Gastroesophageal sphincter (tissue), 4 donors: ENCODE measurements around the gene EFNB3. TPM values are rescaled to one million over a fixed set of nuclear protein-coding genes. Genes with fewer than 3 reads are reported as not detected.

Source experiments
- ATAC-seq: fragments of 150-250 bp; one replicate; pipeline ENCODE4 v1.9.1; 2016; ENCODE audit warnings: mild to moderate bottlenecking, moderate library complexity
- H3K27ac ChIP-seq, 4 donors: fragments of 200-600 bp; sonication (generic) in 3 of 4; 1 replicate in 3 of 4; 2 replicates in 1 of 4; pipeline ENCODE4 v1.5.1; 2016 to 2019
- H3K27me3 ChIP-seq: fragments of 200-600 bp; sonication (generic); one replicate; pipeline ENCODE4 v1.5.1; 2019
- H3K36me3 ChIP-seq, 2 donors: fragments of 200-600 bp; sonication (generic); one replicate each; pipeline ENCODE4 v1.5.1; 2019; ENCODE audit warnings: control low read depth in 1 of 2
- H3K4me1 ChIP-seq, 3 donors: fragments of 200-600 bp; sonication (generic); 1 replicate in 2 of 3; 2 replicates in 1 of 3; pipeline ENCODE4 v1.5.1; 2016 to 2019; ENCODE audit warnings: control low read depth in 2 of 3
- H3K4me3 ChIP-seq, 2 donors: fragments of 200-600 bp; sonication (generic); one replicate each; pipeline ENCODE4 v1.5.1; 2019; ENCODE audit warnings: mild to moderate bottlenecking in 1 of 2, moderate library complexity in 1 of 2
- H3K9me3 ChIP-seq, 3 donors: fragments of 200-600 bp; sonication (generic); one replicate each; pipeline ENCODE4 v1.5.1; 2017 to 2019; ENCODE audit warnings: control low read depth in 2 of 3
- CTCF ChIP-seq, 4 experiments: fragments of 200-600 bp in 2 of 4; fragments of 450-650 bp in 2 of 4; sonication (generic) in 1 of 4; IDR thresholded peaks; one replicate each; pipeline ENCODE4 v1.5.1; 2017 to 2019; ENCODE audit warnings: antibody characterized with exemption in 4 of 4, mild to moderate bottlenecking in 2 of 4, moderate library complexity in 2 of 4
- EP300 ChIP-seq: sonication (generic); formaldehyde crosslinking; IDR thresholded peaks from one replicate; pipeline ENCODE4 v1.6.1; 2017; ENCODE audit warnings: antibody characterized with exemption, mild to moderate bottlenecking
- POLR2A ChIP-seq, 2 donors: fragments of 450-650 bp; IDR thresholded peaks; one replicate each; pipeline ENCODE4 v1.6.1; 2017; ENCODE audit warnings: antibody characterized with exemption in 2 of 2, mild to moderate bottlenecking in 2 of 2, moderate library complexity in 1 of 2
- POLR2AphosphoS5 ChIP-seq: sonication (generic); formaldehyde crosslinking; IDR thresholded peaks from one replicate; pipeline ENCODE4 v1.6.1; 2017; ENCODE audit warnings: antibody characterized with exemption
- WGBS, 2 donors: methylation state at CpG; one replicate each; pipeline ENCODE4 v1.1.5; 2018; ENCODE audit warnings: low coverage in 1 of 2; 5-methylcytosine and 5-hydroxymethylcytosine counted together
- total RNA-seq, 4 donors: library from RNA; depleted of rRNA; stranded (reverse); fragments of >200 nt; gene quantifications; one replicate each; pipeline ENCODE4 v1.1.0, GENCODE V29; 2016

EFNB3 gene
- total RNA-seq, 4 donors from 2014 or later = 0.27 to 0.52 TPM; not detected in 2

- TF ChIP-seq POLR2AphosphoS5 = no peak
- TF ChIP-seq EP300 = no peak
- TF ChIP-seq CTCF (IDR thresholded peaks at IDR 0.05) = no peak
- TF ChIP-seq POLR2A (IDR thresholded peaks at IDR 0.05) = no peak
- Histone ChIP-seq H3K27me3 (peaks cover 24% of the 10 kb centered on the region), H3K9me3 (no peaks in the 10 kb centered on the region), H3K4me1 (peaks cover 0 to 7% (median 0%) of the 10 kb centered on the region in 3 donors), H3K36me3 (no peaks in the 10 kb centered on the region), H3K4me3 (no peak overlapping the region), H3K27ac (no peak overlapping the region)
- no peak for ATAC-seq
- 20 to 61% methylated on average over 1 to 6 of the region's 7 CpGs for WGBS, 2 donors
Measured at GRCh38 chr17:7745748-7746470, 40.9 kb downstream of the EFNB3 start.

- Histone ChIP-seq H3K4me3 (no peak overlapping the region), H3K27ac (peak overlapping the region in 2 of 4 donors; percentile 12 to 17), H3K9me3 (no peaks in the 10 kb centered on the region), H3K36me3 (no peaks in the 10 kb centered on the region), H3K4me1 (peaks cover 0 to 7% (median 0%) of the 10 kb centered on the region in 3 donors), H3K27me3 (peaks cover 11% of the 10 kb centered on the region)
- 39 to 61% methylated on average over 4 of the region's 4 CpGs for WGBS, 2 donors
- TF ChIP-seq CTCF (IDR thresholded peaks at IDR 0.05) (no peak), EP300 (no peak), POLR2AphosphoS5 (no peak), POLR2A (IDR thresholded peaks at IDR 0.05) (no peak)
- ATAC-seq = no peak
Measured at GRCh38 chr17:7747635-7748071, 42.7 kb downstream of the EFNB3 start.

GRCh38 chr17:7748076-7748775, 43.2 kb downstream of the EFNB3 start:
- H3K9me3 ChIP-seq = no peaks in the 10 kb centered on the region
- no peaks in the 10 kb centered on the region for H3K36me3 ChIP-seq
- 45 to 68% methylated on average over 5 to 10 of the region's 10 CpGs for WGBS, 2 donors
- no peak for TF ChIP-seq POLR2AphosphoS5
- no peak for TF ChIP-seq EP300
- no peak for TF ChIP-seq CTCF (IDR thresholded peaks at IDR 0.05)
- TF ChIP-seq POLR2A (IDR thresholded peaks at IDR 0.05) = no peak
- peak overlapping the region in 2 of 4 donors; percentile 12 to 17 for H3K27ac ChIP-seq
- no peak overlapping the region for H3K4me3 ChIP-seq
- H3K27me3 ChIP-seq = peaks cover 11% of the 10 kb centered on the region
- peaks cover 0 to 7% (median 0%) of the 10 kb centered on the region in 3 donors for H3K4me1 ChIP-seq
- no peak for ATAC-seq

- no peak overlapping the region for H3K4me3 ChIP-seq
- WGBS, 2 donors = 24 to 67% methylated on average over 3 to 4 of the region's 4 CpGs
- H3K9me3 ChIP-seq = no peaks in the 10 kb centered on the region
- no peak for ATAC-seq
- no peak for TF ChIP-seq POLR2AphosphoS5
- no peak for TF ChIP-seq CTCF (IDR thresholded peaks at IDR 0.05)
- no peak for TF ChIP-seq POLR2A (IDR thresholded peaks at IDR 0.05)
- no peak for TF ChIP-seq EP300
- no peak overlapping the region for H3K27ac ChIP-seq
- H3K4me1 ChIP-seq = no peaks in the 10 kb centered on the region
- no peaks in the 10 kb centered on the region for H3K36me3 ChIP-seq
- H3K27me3 ChIP-seq = peaks cover 11% of the 10 kb centered on the region
Measured at GRCh38 chr17:7750321-7750821, 45.4 kb downstream of the EFNB3 start.
